KOPT-K1 (cell line): ENCODE measurements around the gene IDUA.
"Not testable (repeated sequence)": the region's sequence is repeated elsewhere in the genome, so short reads cannot be mapped to it uniquely, and the experiment has no call there.

Experiments used
- H3K27ac ChIP-seq: fragments of 200-600 bp; sonication (generic); 2 replicates; pipeline ENCODE4 v1.5.1; 2016; ENCODE audit warnings: antibody characterized with exemption, mild to moderate bottlenecking, low read depth, low read length; ENCODE audit not compliant: poor library complexity, severe bottlenecking
- H3K36me3 ChIP-seq: fragments of 200-600 bp; sonication (generic); 2 replicates; pipeline ENCODE4 v1.5.1; 2017; ENCODE audit warnings: antibody characterized with exemption, mild to moderate bottlenecking, low read length, moderate library complexity; ENCODE audit not compliant: insufficient read depth
- H3K9me3 ChIP-seq: fragments of 200-600 bp; sonication (generic); 2 replicates; pipeline ENCODE4 v1.5.1; 2017; ENCODE audit warnings: antibody characterized with exemption, low read length, mild to moderate bottlenecking; ENCODE audit not compliant: insufficient read depth, poor library complexity, severe bottlenecking

The IDUA gene

GRCh38 chr4:997375-998071 is 10.7 kb downstream of the IDUA start:
- no peak overlapping the region for H3K27ac ChIP-seq
- H3K36me3 ChIP-seq: no peaks in the 10 kb centered on the region
- H3K9me3 ChIP-seq: no peaks in the 10 kb centered on the region

- Histone ChIP-seq H3K36me3 (no peaks in the 10 kb centered on the region), H3K27ac (no peak overlapping the region), H3K9me3 (no peaks in the 10 kb centered on the region)
These were observed 11.3 kb downstream of the IDUA start for GRCh38 chr4:998096-998691.

GRCh38 chr4:999240-999863 is 12.5 kb downstream of the IDUA start:
- H3K9me3 ChIP-seq, H3K36me3 ChIP-seq, H3K27ac ChIP-seq: not testable (repeated sequence)

- Histone ChIP-seq H3K27ac (no peak overlapping the region), H3K36me3 (no peaks in the 10 kb centered on the region), H3K9me3 (no peaks in the 10 kb centered on the region)
These were observed 13.1 kb downstream of the IDUA start for GRCh38 chr4:999882-1000425.

- H3K9me3 ChIP-seq: no peaks in the 10 kb centered on the region
- H3K36me3 ChIP-seq: no peaks in the 10 kb centered on the region
- H3K27ac ChIP-seq: no peak overlapping the region
These were observed 13.9 kb downstream of the IDUA start for GRCh38 chr4:1000686-1001260.

- H3K9me3 ChIP-seq: no peaks in the 10 kb centered on the region
- no peaks in the 10 kb centered on the region for H3K36me3 ChIP-seq
- no peak overlapping the region for H3K27ac ChIP-seq
These were observed 14.8 kb downstream of the IDUA start for GRCh38 chr4:1001561-1002130.

- H3K9me3 ChIP-seq: no peaks in the 10 kb centered on the region
- H3K27ac ChIP-seq: no peak overlapping the region
- no peaks in the 10 kb centered on the region for H3K36me3 ChIP-seq
These were observed 15.3 kb downstream of the IDUA start for GRCh38 chr4:1002131-1002630.

- no peaks in the 10 kb centered on the region for H3K36me3 ChIP-seq
- no peaks in the 10 kb centered on the region for H3K9me3 ChIP-seq
These were observed 15.9 kb downstream of the IDUA start for GRCh38 chr4:1002631-1003251.

GRCh38 chr4:1003271-1004070 is 16.6 kb downstream of the IDUA start:
- Histone ChIP-seq H3K27ac (no peak overlapping the region), H3K9me3 (no peaks in the 10 kb centered on the region), H3K36me3 (no peaks in the 10 kb centered on the region)

More at GRCh38 chr4:1002631-1003251, 15.9 kb downstream of the IDUA start:
- no peak overlapping the region for H3K27ac ChIP-seq

GRCh38 chr4:1004071-1004418 is 17.2 kb downstream of the IDUA start:
- Histone ChIP-seq H3K36me3 (no peaks in the 10 kb centered on the region), H3K9me3 (no peaks in the 10 kb centered on the region), H3K27ac (no peak overlapping the region)

- Histone ChIP-seq H3K36me3 (no peaks in the 10 kb centered on the region), H3K27ac (no peak overlapping the region), H3K9me3 (no peaks in the 10 kb centered on the region)
These were observed 18.0 kb downstream of the IDUA start for GRCh38 chr4:1004557-1005485.

GRCh38 chr4:1006856-1007255 is 20.0 kb downstream of the IDUA start:
- no peaks in the 10 kb centered on the region for H3K9me3 ChIP-seq
- H3K27ac ChIP-seq: no peak overlapping the region
- H3K36me3 ChIP-seq: no peaks in the 10 kb centered on the region

GRCh38 chr4:1008840-1009541 is 22.1 kb downstream of the IDUA start:
- Histone ChIP-seq H3K9me3 (no peaks in the 10 kb centered on the region), H3K36me3 (no peaks in the 10 kb centered on the region), H3K27ac (no peak overlapping the region)
